HEK293 (cell line): ENCODE data around the gene SUSD4.

ENCODE experiments used
- GLI2 ChIP-seq: fragments of 450-650 bp; formaldehyde crosslinking; IDR thresholded peaks from 2 replicates; pipeline ENCODE4; 2017; ENCODE audit warnings: missing biosample characterization, missing genetic modification characterization, low read depth, borderline replicate concordance
- HOXA7 ChIP-seq: sonication (generic); formaldehyde crosslinking; IDR thresholded peaks from 2 replicates; pipeline ENCODE4 v1.8.1; 2022; ENCODE audit warnings: missing genetic modification reagents, borderline replicate concordance
- REST ChIP-seq: fragments of 450-650 bp; formaldehyde crosslinking; IDR thresholded peaks from 2 replicates; pipeline ENCODE4 v1.5.1; 2016; ENCODE audit warnings: missing biosample characterization, missing genetic modification characterization
- SETDB1 ChIP-seq: IDR thresholded peaks from one replicate; pipeline ENCODE4 v1.6.1; 2017; ENCODE audit warnings: mild to moderate bottlenecking, low read length, moderate library complexity, mixed read lengths; ENCODE audit not compliant: insufficient read length
- SP3 ChIP-seq: fragments of 450-650 bp; formaldehyde crosslinking; IDR thresholded peaks from 2 replicates; pipeline ENCODE4 v1.5.1; 2016; ENCODE audit warnings: missing biosample characterization, missing genetic modification characterization
- WT1 ChIP-seq: fragments of 450-650 bp; formaldehyde crosslinking; IDR thresholded peaks from 2 replicates; pipeline ENCODE4 v1.5.1; 2016; ENCODE audit warnings: missing biosample characterization, missing genetic modification characterization
- ZBTB26 ChIP-seq: fragments of 450-650 bp; formaldehyde crosslinking; optimal IDR thresholded peaks from 2 replicates; pipeline ENCODE3; 2016; ENCODE audit warnings: missing biosample characterization, mild to moderate bottlenecking, missing genetic modification characterization
- ZBTB8A ChIP-seq: fragments of 450-650 bp; formaldehyde crosslinking; IDR thresholded peaks from 2 replicates; pipeline ENCODE4 v1.5.1; 2016; ENCODE audit warnings: missing biosample characterization, missing genetic modification characterization
- ZNF112 ChIP-seq: fragments of 450-650 bp; formaldehyde crosslinking; IDR thresholded peaks from 2 replicates; pipeline ENCODE4 v1.5.0; 2017; ENCODE audit warnings: missing biosample characterization, missing genetic modification characterization
- ZNF16 ChIP-seq: fragments of 450-650 bp; formaldehyde crosslinking; IDR thresholded peaks from 2 replicates; pipeline ENCODE4 v1.5.1; 2016; ENCODE audit warnings: low read depth, missing biosample characterization, missing genetic modification characterization
- ZNF366 ChIP-seq: fragments of 450-650 bp; formaldehyde crosslinking; conservative IDR thresholded peaks from 2 replicates; pipeline ENCODE4 v1.5.1; 2016; ENCODE audit warnings: missing biosample characterization, missing genetic modification characterization
- ZNF404 ChIP-seq: fragments of 450-650 bp; formaldehyde crosslinking; IDR thresholded peaks from 2 replicates; pipeline ENCODE4 v1.5.1; 2017; ENCODE audit warnings: missing biosample characterization, missing genetic modification characterization
- ZNF449 ChIP-seq: fragments of 450-650 bp; formaldehyde crosslinking; IDR thresholded peaks from 2 replicates; pipeline ENCODE4 v1.5.1; 2017; ENCODE audit warnings: missing biosample characterization, mild to moderate bottlenecking, missing genetic modification characterization, moderate library complexity
- ZNF510 ChIP-seq: fragments of 450-650 bp; formaldehyde crosslinking; IDR thresholded peaks from 2 replicates; pipeline ENCODE4 v1.5.1; 2018; ENCODE audit warnings: mild to moderate bottlenecking, missing genetic modification characterization, missing biosample characterization; ENCODE audit not compliant: insufficient replicate concordance
- ZNF513 ChIP-seq: fragments of 450-650 bp; IDR thresholded peaks from 2 replicates; pipeline ENCODE4 v1.5.1; 2018; ENCODE audit warnings: missing biosample characterization, missing genetic modification characterization
- ZNF571 ChIP-seq: fragments of 450-650 bp; formaldehyde crosslinking; IDR thresholded peaks from 2 replicates; pipeline ENCODE4 v1.5.0; 2017; ENCODE audit warnings: missing biosample characterization, missing genetic modification characterization
- ZNF624 ChIP-seq: fragments of 450-650 bp; formaldehyde crosslinking; IDR thresholded peaks from 2 replicates; pipeline ENCODE4 v1.5.1; 2017; ENCODE audit warnings: missing biosample characterization, missing genetic modification characterization
- ZNF639 ChIP-seq: fragments of 450-650 bp; formaldehyde crosslinking; IDR thresholded peaks from 2 replicates; pipeline ENCODE4 v1.5.1; 2016; ENCODE audit warnings: missing biosample characterization, missing genetic modification characterization
- ZNF664 ChIP-seq: fragments of 450-650 bp; formaldehyde crosslinking; IDR thresholded peaks from 2 replicates; pipeline ENCODE4 v1.5.1; 2016; ENCODE audit warnings: missing biosample characterization, missing genetic modification characterization
- ZNF707 ChIP-seq: fragments of 450-650 bp; formaldehyde crosslinking; IDR thresholded peaks from 2 replicates; pipeline ENCODE4 v1.5.1; 2016; ENCODE audit warnings: missing biosample characterization, missing genetic modification characterization
- ZNF76 ChIP-seq: fragments of 450-650 bp; formaldehyde crosslinking; IDR thresholded peaks from 2 replicates; pipeline ENCODE4; 2016; ENCODE audit warnings: low read depth, missing biosample characterization, missing genetic modification characterization, borderline replicate concordance
- ZNF768 ChIP-seq: fragments of 450-650 bp; formaldehyde crosslinking; IDR thresholded peaks from 2 replicates; pipeline ENCODE4 v1.5.1; 2018; ENCODE audit warnings: missing biosample characterization, mild to moderate bottlenecking, missing genetic modification characterization
- ZNF792 ChIP-seq: fragments of 450-650 bp; formaldehyde crosslinking; IDR thresholded peaks from 2 replicates; pipeline ENCODE4 v1.5.1; 2016; ENCODE audit warnings: missing biosample characterization, missing genetic modification characterization
- ZNF843 ChIP-seq: fragments of 450-650 bp; formaldehyde crosslinking; IDR thresholded peaks from 2 replicates; pipeline ENCODE4 v1.5.1; 2016; ENCODE audit warnings: missing biosample characterization, missing genetic modification characterization
- ZSCAN16 ChIP-seq: fragments of 450-650 bp; formaldehyde crosslinking; IDR thresholded peaks from 2 replicates; pipeline ENCODE4 v1.5.1; 2016; ENCODE audit warnings: missing biosample characterization, missing genetic modification characterization
- ZSCAN5A ChIP-seq: fragments of 450-650 bp; formaldehyde crosslinking; IDR thresholded peaks from 2 replicates; pipeline ENCODE4 v1.5.1; 2016; ENCODE audit warnings: missing biosample characterization, missing genetic modification characterization

The SUSD4 gene

GRCh38 chr1:223329664-223330415 is 34.1 kb downstream of the SUSD4 start (continued):
- TF ChIP-seq ZNF639 (tag by site-specific recombination) = no peak
- TF ChIP-seq ZNF843 = no peak
- no peak for TF ChIP-seq ZSCAN16
- peak; percentile 91 for TF ChIP-seq ZNF624
- no peak for TF ChIP-seq ZNF768
- TF ChIP-seq ZBTB26 (tag by site-specific recombination) = no peak
- TF ChIP-seq ZNF449 (tag by site-specific recombination) = no peak
- no peak for TF ChIP-seq ZNF664
- TF ChIP-seq ZNF571 (tag by site-specific recombination) = no peak
- peak; percentile 99 for TF ChIP-seq ZNF366 (tag by site-specific recombination)
- no peak for TF ChIP-seq REST
- no peak for TF ChIP-seq ZNF792 (tag by site-specific recombination)
- no peak for TF ChIP-seq ZNF404 (tag by site-specific recombination)
- no peak for TF ChIP-seq GLI2
- TF ChIP-seq ZNF707 = no peak
- no peak for TF ChIP-seq ZNF16
- TF ChIP-seq ZNF510 (tag by site-specific recombination) = no peak
- TF ChIP-seq SP3 (tag by site-specific recombination) = no peak
- TF ChIP-seq HOXA7 (CRISPR knock-in tag) = no peak
- TF ChIP-seq SETDB1 = no peak
- TF ChIP-seq ZNF76 = no peak
- TF ChIP-seq ZNF112 (tag by site-specific recombination) = no peak
- TF ChIP-seq ZNF513 (tag by site-specific recombination) = no peak
- TF ChIP-seq ZBTB8A = no peak
- no peak for TF ChIP-seq ZSCAN5A
- TF ChIP-seq WT1 = no peak
